ENCODE results near the gene CELF4.

The CELF4 gene

DNA sequence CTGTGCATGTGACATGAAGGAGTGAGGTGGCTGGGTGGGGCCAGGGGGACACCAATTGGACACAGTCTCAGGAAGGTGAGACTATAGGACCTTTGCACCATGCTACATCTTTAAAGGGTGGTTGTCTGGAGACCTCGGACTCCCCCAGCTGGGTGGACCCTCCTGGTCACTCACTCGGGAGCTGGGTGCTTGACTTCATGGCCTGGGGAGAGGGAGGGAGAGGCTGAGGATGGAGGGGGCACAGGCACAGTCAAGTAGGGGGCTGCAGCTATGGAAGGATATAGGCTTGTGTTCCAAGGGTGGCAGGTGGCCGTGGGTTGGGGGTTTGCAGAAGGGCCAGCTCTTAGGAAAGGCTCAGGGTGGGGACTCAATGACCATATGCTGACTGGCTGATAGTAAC lies 7.1 kb upstream of the CELF4 start:
- DNase-seq: no peak

DNA sequence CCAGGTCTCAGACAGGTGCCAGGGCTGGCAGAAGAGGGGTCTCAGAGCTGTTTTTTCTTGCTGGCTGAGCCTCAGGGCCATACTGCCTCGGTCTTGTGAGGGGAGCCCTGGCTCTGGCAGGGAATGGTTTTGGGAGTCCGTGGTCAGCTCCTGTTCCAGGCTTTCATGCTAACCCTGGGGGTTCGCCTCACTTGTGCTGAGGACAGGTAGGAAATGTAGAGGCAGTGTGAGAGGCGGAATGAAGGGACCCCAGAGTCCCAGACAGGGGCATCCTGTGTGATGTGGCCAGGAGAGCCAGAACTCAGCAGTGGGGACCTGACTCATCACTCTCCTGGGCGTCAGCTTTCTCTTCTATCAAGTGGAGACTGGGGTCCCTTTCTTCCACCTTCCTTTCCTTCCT lies 5.7 kb upstream of the CELF4 start:
- DNase-seq: no peak

DNA sequence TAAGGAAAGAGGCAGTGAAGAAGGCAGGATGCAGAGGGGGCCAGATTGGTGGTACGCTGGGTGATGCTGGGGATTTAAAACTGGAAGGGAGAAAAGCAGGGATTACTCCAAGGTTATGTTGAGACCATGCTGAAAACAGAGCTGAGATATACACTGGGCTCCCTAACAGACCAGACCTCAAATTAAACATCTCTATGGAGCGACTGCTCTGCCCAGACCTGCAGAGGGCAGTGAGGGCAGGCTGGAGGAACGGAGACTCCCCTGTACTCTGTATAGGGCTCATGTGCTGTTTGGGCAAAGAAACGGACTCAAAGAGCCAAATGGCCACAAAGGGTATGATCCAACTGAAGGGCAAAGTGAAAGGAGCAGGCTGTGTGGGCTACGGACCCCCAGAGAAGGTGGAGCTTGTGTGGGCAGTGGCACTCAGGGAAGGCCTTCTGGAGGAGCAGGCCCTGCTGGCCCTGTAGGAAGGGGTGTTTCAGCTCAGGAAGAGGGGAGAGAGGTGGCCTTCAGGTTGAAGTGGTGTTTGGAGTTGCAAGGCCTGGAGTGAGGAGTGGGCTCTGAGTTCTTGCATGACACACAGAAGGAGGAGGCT lies 4.8 kb upstream of the CELF4 start:
- no peak for DNase-seq

DNA sequence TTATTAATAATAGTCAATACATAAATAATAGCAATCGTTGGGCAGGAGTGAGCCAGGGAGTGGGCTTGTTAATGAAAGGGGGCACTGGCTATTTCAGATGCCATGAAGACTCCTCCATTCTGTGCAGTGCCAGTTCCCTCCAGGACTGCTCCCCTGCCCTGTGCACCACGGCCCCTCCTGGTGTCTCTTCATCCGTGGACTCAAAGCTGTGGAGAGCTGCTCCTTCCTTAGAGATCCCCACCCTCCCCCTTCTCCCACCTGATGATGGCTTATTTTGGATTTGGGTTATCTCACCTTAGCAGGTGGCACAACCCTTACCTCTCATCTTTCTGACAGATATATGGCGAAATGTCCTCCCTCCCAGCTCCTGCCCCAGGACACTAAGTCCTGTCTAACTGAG lies 3.1 kb upstream of the CELF4 start:
- no peak for DNase-seq

DNA sequence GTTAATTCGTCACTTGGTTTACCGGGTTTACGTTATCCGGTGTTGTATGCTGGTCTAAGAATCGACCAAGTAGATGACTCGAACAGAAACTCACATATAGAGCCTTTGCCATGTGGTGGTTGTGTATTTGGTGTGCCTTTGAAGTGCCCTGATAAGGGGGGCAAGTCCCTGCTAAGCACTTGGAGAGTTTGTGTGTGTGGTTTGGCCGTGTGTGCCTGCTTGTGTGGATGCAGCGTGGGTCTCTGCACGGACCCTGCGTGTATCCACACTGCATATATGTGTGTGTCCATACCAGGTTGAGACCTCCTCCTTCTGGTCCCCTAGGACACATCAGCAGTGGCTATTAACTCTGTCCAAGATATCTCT lies 2.4 kb upstream of the CELF4 start:
- no peak for DNase-seq

DNA sequence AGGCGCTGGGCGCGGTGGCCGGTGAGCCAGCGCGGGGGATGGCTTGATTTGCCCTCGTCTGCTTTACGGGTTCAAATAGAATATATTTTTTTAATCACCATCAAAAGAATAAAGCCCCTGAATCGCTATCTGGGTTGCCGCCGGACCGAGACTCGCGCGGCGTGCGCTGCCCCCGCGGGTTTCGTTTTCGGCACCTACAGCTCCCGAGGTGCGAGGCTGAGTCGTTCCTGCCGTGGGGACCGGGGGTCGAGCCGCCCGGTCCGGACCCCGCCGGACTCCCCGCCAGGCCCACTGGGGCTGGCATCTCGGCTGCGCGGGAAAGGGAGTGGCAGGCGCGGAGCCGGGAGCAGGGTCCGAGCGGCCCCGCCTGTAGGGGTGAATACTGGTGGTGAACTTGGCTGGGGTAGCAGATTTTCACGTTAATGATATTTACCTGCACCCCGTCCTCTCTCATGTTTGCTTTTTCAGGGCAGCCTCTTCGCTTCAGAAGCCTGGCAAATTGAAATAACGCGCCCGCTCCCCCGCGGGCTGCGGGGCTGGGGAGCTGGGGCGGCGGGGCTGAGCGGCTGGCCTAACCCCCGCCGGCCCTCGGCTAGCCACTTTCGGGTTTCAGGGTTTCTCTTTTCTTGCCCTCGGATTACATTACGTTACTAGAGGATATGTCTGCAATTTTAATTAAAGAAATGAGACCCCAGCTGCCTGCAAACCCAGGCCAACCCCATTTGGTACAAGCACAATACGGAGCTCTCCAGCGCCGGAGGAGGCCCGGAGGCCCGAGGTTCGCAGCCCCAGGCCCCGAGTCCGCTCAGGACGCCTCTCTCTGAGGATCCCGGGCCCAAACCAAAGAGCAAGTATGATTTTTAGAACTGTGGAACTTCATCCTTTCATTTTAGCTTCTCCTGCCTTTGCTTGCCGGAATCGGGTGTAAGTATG lies 1.7 kb upstream of the CELF4 start:
- peak; percentile 63 for DNase-seq

DNA sequence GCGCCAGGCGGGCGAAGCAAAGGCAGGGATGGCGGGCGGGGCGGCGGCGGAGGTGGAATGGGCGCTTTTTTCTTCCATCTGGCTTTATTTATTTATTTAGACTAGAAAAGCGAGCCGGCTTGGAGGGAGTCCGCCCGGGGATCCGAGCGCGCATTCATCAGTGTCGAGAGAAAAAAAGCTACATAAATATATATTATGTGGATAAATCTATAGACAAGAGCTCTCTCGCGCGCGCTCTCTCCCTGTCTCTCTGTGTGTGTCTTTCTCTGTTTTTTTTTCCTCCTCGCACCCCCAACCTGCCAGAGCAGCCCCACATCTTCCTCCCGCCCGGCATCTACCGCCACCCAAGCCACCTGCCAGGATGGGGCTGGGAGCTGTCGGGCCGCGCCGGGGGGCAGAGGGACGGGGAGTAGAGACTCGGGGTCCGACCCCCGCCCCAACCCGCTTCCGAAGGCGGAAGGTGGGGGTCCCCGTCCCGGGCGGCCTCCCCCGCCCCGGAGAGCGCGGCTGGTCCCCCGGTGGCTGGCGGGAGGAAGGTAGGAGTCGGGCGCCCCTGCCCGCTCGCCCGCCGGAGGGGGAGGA lies 972 bp upstream of the CELF4 start:
- peak; percentile 51 for DNase-seq

DNA sequence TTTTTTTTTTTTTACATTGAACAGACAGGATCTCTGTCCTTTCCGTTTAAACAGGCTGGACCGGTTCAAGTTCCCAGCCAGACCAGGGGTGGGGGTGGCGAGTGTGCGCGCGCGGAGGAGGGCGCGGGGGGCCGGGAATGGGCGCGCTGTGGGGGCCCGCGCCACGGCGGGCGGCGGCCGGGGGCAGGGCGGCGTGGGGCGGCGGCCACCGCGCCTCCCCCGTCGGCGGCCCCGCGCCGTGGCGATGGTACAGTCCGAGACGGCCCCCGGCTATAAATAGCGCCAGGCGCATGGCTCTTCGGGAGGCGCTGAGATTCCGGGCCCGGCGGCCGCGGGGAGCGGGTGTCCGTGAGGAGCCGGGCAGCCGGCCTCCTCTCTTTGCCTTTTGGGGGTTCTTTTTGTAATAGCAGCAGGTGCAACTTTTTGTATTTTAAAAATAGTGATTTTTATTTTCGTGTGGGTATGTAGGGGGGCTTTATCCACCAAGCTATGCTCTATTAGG lies 430 bp upstream of the CELF4 start:
- DNase-seq: peak; percentile 77

DNA sequence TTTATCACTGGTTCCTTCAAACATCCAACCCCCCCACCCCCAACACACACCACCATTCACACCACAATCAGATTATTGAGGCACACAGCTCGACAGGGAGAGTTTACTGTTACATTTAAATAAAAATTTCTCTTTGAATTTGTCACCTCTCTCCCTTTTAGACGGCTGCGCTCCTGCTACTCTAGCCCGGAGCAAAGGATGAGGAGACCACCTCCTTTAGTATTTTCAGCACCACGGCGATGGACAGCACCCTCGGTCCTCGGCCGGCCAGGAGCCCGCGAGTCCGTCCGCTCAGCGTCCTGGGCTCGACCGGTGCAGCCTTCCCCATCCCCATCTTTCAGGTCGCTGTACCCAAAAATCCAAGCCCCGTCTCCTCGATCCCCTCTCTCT lies 892 bp downstream of the CELF4 start:
- DNase-seq: no peak

DNA sequence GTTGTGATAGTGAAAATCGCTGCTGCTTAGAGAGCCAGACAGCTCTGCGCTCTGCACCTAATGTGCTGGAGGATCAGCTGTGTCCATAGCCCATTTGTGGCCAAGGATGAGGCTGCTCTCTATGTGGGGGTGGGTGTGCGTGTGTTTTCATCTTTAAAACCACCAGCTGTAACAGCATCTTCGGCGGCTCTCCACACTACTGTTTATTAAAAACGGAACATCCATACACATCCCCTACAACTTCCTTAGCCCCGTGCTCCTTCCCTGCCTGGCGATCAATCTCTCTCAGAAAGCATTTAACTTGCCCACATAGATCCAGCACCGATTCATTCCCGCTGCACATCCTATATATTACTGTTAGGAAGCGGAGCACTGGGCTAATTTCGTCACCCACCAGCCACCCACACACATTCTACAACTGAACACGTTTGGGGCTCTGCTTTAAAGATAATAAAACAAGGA lies 1.6 kb downstream of the CELF4 start:
- no peak for DNase-seq

DNA sequence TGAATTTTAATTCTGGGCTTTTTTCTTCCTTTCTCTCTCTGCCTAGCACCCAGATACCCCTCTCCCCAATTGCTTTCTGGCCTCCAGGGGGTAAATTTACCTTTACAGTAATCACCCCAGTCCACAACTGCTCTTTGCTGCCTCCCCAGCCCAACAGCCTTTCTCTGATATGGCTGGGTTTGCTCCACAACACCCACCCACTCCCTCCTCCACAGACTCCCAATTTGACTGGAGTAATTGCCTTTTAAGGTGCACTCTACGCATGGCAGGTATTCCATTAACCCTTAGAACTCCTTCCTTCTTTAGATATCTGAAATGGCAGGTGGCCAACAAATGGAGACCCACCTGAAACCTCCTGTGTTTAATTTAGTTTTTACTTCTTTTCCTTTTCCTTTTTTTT lies 3.6 kb downstream of the CELF4 start:
- DNase-seq: no peak

DNA sequence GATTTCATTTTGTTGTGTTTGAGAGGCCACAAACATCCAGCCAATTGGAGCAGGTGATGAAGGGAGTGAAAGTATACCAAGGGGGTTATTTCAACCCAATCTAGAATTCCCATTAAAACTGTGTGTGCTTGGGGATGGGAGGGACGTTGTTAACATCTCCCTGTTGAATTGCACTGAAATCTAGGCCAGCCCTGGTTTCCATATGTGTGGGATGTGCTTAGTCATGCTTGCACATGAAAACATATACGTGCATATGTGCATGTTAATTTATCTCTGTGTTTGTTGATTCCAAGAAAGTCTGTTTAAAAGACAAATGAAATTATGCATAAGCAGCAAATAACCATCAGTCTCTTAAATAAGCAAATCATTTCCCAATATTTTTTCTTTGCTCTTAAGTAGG lies 5.6 kb downstream of the CELF4 start:
- DNase-seq: no peak

DNA sequence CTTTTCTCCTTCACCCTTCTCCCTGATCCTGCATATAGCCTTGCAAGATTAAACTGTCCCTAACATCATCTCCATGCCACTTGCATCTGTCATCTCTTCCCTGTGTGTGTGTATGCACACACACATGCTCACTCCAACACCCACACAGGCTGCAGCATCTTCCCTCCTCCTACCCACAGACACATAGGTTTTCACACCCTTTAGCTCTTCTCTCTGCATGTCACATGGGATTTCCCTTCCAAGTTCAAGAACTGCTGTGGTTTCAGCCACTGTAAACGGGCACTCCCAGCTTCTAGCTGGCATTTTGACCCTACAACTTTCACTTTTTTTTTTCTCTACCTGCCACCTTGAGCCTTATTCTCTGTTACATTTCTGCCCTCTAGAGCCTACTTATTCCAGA lies 6.4 kb downstream of the CELF4 start:
- DNase-seq: no peak

DNA sequence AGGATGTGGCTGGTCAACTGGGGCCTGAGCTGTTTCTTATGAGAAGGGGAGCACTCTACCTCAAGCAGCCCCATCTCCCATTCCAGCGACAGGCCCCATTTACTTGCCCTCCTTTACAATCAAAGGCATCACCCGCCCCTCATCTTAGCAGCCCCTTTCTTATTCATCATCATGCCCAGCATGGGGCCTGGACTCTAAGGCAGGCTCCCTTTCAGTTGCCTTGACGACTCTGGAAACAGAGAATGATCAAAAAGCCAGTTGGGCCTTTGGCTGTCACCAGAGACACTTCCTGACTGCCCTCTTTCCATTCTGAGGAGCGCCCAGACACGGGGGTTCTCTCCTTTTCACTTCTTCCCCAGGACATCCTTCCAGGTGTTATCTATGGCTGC lies 11.2 kb downstream of the CELF4 start:
- no peak for DNase-seq

DNA sequence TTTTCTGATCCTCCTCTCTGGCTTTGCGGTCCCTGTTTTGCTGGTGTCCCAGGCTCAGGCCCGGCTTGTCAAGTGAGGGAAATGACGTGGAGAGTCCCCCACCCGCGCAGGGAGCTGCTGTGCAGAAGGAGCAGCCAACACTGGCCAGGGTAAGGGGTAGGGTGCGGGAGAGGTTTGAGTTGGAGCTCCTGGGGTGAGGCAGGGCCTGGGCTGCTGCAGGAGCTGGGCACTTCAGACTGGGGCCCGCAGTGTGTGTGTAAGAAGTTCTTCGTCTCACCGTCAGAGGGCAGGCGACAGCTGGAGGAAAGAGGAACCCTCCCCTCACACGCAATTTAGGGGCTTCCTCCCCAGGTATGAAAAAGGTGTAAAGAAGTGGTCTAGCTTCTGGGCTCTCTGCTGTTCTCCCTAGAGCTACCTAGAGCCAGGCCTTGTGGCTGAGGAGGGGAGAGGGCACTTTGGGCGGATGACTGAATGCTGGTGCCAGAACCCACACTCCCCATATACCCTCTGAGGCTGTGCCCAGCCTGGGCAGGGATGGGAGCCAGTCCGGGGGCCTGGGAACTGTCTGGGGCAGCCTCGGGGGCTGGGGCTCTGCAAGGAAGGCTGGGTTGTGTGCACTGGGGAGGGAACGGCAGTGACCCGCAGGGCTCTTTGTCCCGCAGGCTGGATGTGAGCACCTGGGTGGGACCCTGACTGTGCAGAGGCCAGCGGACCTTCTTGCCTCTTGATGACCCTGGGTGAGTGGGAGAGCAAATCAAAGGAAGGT lies 11.8 kb downstream of the CELF4 start:
- no peak for DNase-seq

DNA sequence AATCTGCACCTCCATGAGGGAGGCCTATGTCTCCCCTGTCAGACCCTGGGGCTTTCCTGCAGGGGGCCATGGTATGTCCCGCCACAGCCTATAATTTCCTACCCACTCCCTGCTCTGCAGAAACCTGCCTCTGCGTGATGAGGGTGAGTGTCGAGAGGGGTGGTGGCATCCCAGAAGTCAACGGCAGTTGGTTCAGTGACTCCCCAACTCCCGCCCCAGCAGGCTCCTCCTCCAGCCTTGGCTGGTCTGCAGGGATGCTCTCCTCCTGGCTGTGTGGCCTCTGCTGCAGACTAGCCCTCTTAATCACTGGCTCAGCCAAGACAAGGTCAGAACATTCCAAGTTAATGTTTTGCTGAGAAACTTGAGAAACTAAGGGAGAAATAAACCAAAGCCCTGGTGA lies 13.3 kb downstream of the CELF4 start:
- DNase-seq: no peak

DNA sequence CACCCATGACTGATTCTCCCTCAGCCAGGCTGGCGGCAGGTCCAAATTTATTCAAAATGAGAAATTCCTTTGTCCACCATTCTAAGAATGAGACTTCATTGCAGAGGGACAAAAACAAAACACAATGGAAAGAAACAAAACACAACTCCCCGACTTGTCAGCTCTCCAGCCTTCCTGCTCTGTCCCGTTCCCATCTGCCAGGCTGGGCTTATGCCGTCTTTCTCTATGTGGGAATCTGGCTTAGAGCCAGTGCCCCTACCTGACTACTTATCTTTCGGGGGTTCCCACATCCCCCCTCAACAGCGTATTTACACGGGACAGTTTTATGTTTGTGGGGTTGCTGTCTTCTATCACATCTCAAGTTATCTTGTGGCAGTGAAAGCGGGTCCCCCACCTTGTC lies 13.8 kb downstream of the CELF4 start:
- no peak for DNase-seq

DNA sequence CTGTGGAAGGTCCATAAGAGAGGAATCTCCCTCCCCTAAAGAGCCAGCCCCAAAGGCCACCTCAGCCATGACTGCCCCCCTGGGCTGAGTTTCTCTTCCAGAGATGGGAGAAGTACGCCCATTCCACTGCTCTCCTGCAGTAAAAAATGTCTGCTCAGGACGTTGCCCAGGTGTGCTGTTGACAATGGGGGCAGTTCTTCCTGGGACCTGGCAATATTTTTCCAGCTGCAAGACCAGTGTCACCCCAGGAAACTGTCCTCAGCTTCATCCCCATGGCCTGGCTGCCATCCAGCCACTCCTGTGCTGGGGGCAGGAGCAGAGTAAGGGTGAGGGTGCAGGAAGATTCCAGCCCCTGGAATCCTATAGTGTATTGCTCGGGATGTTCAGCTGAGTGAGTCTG lies 14.3 kb downstream of the CELF4 start:
- no peak for DNase-seq

DNA sequence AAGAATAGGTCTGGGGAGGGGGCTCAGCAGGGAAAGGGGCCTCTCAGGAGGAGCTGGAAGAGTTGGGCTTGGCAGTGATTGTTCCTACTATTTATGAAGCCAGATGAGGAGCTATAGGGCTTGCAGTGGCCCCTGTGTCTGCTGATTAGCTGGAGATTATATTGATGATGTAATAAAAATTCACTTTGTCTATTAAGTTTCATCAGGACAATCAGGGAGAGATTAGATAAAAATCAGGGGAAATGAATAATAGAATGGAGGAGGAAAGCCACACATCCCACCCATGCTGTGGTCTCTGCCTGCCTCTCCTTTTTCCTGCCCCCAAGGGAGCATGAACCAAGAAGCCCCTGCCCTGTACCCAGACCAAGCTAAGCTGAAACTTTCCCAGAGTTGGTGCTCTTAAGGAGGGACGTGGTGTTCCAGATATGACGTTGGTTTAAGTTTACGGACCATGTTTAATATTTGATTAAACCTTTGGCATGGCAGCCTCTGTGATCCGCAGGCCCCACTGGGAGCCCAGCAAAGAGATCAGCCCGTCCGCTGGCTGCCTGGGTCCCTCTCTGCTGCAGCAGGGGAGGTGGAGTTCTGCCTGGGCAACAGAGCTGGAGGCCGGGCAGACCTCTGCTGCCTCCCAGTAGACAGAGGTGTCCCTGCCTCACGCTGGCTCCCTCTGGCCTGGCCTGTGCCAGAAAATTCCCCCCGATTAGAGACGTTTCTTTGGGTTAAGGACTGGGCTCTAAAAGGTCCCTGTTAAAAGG lies 15.3 kb downstream of the CELF4 start:
- DNase-seq: no peak

DNA sequence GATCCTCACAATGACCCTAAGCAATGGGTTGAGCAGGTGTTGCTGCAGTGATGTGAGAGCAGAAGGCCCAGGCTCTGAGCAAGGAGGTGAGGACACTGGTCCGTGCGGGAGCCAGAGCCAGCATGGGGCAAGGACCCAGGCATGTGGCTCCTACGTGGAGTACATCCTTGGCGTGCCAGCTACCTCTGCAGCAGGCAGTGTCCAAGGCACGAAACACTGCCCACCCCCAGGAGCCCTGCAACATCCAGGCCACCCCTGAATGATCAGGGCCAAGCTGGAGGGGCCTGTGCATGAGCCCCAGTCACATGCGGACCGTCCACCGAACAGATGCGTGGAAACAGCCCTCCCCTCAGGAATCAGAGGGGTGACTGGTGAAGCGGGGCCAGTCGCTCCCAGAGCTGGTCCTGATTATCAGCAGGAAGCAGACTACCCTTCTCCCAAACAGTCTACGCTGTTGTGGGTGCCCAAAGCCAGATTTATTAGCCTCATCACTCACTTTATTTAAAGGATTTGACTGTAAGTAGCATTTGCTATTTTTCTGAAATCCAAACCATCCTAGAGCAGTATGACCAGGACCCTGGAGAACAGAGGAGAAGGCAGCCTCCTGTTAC lies 16.8 kb downstream of the CELF4 start:
- DNase-seq: no peak

DNA sequence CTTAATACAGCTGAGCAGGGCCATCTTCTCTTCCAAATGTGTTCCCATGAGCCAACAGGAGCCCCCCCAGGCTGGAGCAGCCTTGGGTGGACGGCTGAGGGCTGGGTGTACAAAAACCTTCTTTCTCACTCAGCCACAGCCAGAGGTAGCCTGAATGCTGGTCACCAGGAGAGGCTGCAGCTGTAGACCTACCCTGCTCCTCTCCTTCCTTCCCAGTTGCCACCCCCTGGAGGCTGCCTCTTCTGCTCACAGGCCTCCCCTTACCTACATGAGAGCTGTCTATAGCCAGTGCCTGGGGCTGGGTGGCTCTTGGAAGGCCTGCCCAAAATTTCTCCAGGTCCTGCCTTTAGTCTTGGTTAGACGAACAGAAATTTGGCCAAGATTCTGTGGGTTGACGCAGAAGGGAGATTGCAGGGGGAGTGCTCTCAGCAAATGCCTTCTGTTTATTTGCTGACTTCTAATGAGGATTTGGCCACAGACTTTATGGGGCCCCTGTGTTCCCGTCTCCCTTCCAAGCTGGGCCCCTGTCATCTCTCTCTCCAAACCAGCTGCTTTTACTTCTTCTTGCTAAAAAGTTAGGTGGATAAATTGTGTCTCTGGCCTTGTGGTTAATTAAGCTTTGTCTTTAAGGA lies 18.3 kb downstream of the CELF4 start:
- no peak for DNase-seq
